ENCODE data around the gene CLN6. TPM values are rescaled to one million over a fixed set of nuclear protein-coding genes. Genes with fewer than 3 reads are reported as not detected.
"Not testable (repeated sequence)": the region's sequence is repeated elsewhere in the genome, so short reads cannot be mapped to it uniquely, and the experiment has no call there.

Gene CLN6
- total and polyA plus RNA-seq, 10 donors, result 9.8 to 38.6 (median 27.1) TPM

DNA sequence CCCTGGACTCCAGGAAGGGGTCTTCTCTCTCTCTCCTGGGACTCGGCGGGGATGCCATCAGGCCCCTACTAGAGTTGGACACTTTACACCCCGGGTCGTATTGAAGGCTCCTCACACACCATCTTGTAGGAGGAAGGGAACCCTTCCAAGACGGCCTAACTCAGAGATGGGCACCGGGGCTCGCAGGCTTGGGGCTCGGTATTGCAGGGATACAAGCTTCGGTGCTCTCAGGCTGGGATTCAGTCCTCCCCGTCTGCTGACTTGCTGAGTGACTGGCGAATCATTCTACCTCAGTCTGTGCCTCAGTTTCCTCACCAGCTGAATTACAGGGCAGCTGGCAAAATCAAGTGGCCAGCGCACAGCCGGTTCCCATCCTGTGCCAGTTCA lies 24.0 kb downstream of the CLN6 start:
- WGBS, 5 donors, result 64 to 72% (median 65%) methylated on average over 9 to 13 of the region's 13 CpGs
- peak overlapping the region in 6 of 8 donors; percentile 4 to 56 (median 15) for H3K4me3 ChIP-seq
- TF ChIP-seq POLR2AphosphoS5 (IDR thresholded peaks at IDR 0.05), result no peak
- peak overlapping the region in 6 of 8 donors; percentile 0 to 84 (median 76) for H3K27ac ChIP-seq
- no peak for DNase-seq
- H3K9me3 ChIP-seq, result no peaks in the 10 kb centered on the region
- peaks cover 0 to 83% (median 53%) of the 10 kb centered on the region in 6 donors for H3K4me1 ChIP-seq
- intact Hi-C loops (cut with DNase I; ENCODE audit: low total_unique reads), result no loop called here
- H3K27me3 ChIP-seq (replicated peaks in 1 of 7), result no peaks in the 10 kb centered on the region
- H3K36me3 ChIP-seq, result peaks cover 0 to 8% (median 0%) of the 10 kb centered on the region in 6 donors

DNA sequence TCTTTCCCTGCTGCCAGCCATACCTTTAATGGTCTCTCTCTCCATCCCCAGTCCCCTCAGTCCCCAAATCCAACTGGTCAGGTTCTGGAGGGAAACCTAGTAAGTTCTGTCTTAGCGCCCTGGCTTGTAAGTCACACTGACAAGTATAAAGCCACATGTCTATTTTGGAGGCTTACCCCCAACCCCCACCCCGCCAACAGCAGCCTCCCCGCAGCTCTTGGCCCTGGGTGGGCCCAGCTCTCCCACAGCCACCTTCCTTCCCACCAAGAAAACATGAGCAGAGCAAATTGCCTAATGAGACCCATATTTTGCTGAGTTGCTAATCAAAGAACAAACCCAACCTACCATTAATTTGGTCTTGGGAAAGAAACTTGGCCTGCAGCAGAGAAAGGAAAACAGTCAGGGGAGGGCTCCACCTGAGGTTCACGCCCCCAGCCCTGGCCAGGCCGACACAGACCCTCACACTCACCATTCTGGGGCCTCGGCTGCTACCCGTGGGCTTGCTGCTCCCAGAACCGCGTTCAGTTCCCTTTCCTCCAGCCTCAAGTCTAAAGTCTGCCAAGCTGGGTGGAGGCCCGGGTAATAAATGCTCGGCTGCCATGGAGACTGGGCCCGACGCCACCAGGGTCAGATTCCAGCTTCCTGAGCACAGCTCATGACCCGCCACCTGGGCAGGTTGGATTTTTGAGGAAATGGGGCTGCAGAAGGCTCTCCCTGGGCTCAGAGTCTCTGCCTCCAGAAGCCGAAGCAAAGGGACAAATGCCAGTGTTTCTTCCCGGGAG lies 24.6 kb downstream of the CLN6 start, which contains the start of gene CALML4:
CALML4 (minus strand) TSS at position 557 of the 782 bp plus-strand sequence; CDS start at position 472, 85 bp downstream.
- Histone ChIP-seq H3K27me3 (replicated peaks in 1 of 7) (no peaks in the 10 kb centered on the region), H3K27ac (peak within 1 kb of the TSS in 6 of 8 donors; percentile 0 to 84 (median 76)), H3K9me3 (no peaks in the 10 kb centered on the region), H3K4me1 (peaks cover 0 to 77% (median 47%) of the 10 kb centered on the region in 6 donors), H3K4me3 (peak within 1 kb of the TSS in 6 of 8 donors; percentile 4 to 56 (median 15)), H3K36me3 (peaks cover 0 to 8% (median 0%) of the 10 kb centered on the region in 6 donors)
- WGBS, 5 donors, result 32 to 46% (median 42%) methylated on average over 12 to 16 of the region's 16 CpGs
- intact Hi-C loops (cut with DNase I; ENCODE audit: low total_unique reads), result no loop called here
- no peak for DNase-seq
- TF ChIP-seq POLR2AphosphoS5 (IDR thresholded peaks at IDR 0.05) (peak in 1 of 3 donors; percentile 51), POLR2A (IDR thresholded peaks at IDR 0.05) (no peak)

DNA sequence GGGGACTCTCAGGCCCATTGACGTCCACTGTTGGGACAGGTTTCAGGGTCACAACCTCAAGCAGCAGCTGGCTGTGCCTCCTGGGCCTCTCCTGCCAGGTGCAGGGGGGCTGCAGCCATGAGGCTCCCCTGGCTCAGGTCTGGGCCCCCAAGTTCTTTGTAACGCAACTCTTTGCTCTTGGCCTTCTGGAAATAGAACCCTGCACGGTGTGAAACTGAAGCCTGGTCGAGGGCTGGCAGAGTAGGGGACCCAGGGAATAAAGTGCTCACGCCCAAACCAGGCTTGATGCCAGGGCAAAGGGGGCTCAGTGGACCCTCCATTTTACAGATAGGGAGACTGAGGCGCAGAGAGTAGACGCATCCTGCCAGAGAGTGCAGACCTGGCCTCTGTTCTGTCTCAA lies 25.2 kb downstream of the CLN6 start:
- no peaks in the 10 kb centered on the region for H3K27me3 ChIP-seq (replicated peaks in 1 of 7)
- H3K9me3 ChIP-seq, result no peaks in the 10 kb centered on the region
- peaks cover 0 to 5% (median 0%) of the 10 kb centered on the region in 6 donors for H3K36me3 ChIP-seq
- intact Hi-C loops (cut with DNase I; ENCODE audit: low total_unique reads), result no loop called here
- H3K4me1 ChIP-seq, result peaks cover 0 to 74% (median 41%) of the 10 kb centered on the region in 6 donors
- 89 to 95% (median 93%) methylated on average over 7 of the region's 7 CpGs for WGBS, 5 donors
- H3K4me3 ChIP-seq, result peak overlapping the region in 3 of 8 donors; percentile 17 to 56 (median 25)
- peak overlapping the region in 1 of 8 donors; percentile 84 for H3K27ac ChIP-seq
- TF ChIP-seq, protein P1, sequence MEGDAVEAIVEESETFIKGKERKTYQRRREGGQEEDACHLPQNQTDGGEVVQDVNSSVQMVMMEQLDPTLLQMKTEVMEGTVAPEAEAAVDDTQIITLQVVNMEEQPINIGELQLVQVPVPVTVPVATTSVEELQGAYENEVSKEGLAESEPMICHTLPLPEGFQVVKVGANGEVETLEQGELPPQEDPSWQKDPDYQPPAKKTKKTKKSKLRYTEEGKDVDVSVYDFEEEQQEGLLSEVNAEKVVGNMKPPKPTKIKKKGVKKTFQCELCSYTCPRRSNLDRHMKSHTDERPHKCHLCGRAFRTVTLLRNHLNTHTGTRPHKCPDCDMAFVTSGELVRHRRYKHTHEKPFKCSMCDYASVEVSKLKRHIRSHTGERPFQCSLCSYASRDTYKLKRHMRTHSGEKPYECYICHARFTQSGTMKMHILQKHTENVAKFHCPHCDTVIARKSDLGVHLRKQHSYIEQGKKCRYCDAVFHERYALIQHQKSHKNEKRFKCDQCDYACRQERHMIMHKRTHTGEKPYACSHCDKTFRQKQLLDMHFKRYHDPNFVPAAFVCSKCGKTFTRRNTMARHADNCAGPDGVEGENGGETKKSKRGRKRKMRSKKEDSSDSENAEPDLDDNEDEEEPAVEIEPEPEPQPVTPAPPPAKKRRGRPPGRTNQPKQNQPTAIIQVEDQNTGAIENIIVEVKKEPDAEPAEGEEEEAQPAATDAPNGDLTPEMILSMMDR (IDR thresholded peaks at IDR 0.05 in 8 of 11, conservative IDR thresholded peaks at IDR 0.05 in 3 of 11), result no peak
- no peak for TF ChIP-seq POLR2AphosphoS5 (IDR thresholded peaks at IDR 0.05)
- TF ChIP-seq POLR2A (IDR thresholded peaks at IDR 0.05), result no peak
- no peak for DNase-seq

DNA sequence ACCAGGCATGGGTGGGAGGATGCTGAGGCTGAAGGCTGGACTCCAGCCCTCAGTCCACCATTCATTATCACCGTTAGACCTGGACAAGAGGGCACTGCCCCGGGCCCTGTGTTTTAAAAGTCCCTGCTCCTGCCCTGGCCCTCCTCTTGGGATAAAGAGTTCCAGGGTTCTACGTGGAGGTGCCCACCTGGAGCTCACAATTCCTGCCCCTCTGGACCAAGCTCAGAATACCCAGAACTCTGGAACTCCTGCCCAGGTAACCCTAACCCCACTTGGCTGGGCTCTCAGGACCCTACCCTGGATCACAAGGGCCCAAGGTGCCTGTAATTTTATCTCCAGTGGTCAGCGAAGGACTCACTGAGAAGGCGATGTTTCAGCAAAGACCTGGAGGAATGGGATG lies 25.6 kb downstream of the CLN6 start:
- WGBS, 5 donors, result 92 to 100% (median 97%) methylated on average over 3 to 5 of the region's 5 CpGs
- Histone ChIP-seq H3K27me3 (replicated peaks in 1 of 7) (no peaks in the 10 kb centered on the region), H3K36me3 (peaks cover 0 to 1% (median 0%) of the 10 kb centered on the region in 6 donors), H3K4me1 (peaks cover 0 to 74% (median 38%) of the 10 kb centered on the region in 6 donors), H3K27ac (peak overlapping the region in 1 of 8 donors; percentile 84), H3K4me3 (peak overlapping the region in 1 of 8 donors; percentile 56), H3K9me3 (no peaks in the 10 kb centered on the region)
- intact Hi-C loops (cut with DNase I; ENCODE audit: low total_unique reads), result no loop called here
- no peak for DNase-seq
- TF ChIP-seq POLR2A (IDR thresholded peaks at IDR 0.05) (no peak), POLR2AphosphoS5 (IDR thresholded peaks at IDR 0.05) (no peak)
- TF ChIP-seq, protein P1 (IDR thresholded peaks at IDR 0.05 in 8 of 11, conservative IDR thresholded peaks at IDR 0.05 in 3 of 11), result no peak

DNA sequence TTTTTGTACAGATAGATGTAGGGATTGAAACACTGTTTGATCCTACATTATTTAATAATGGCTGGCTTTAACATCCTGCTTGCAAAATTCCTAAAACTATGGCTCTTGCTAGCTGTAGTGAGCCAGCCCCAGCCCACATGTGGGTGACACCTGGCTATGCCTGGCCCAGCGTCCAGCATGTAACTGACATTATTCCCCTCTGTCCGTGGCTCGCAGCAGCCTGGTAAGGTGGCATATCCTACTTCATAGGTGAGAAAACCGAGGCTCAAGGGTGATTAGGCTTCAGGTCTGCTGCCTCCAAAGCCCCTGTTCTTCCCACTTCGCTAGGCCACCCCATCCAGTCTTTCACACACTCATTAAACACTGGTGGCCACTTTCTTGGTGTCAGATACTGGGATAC lies 26.0 kb downstream of the CLN6 start:
- H3K27me3 ChIP-seq (replicated peaks in 1 of 7), result no peaks in the 10 kb centered on the region
- intact Hi-C loops (cut with DNase I; ENCODE audit: low total_unique reads), result no loop called here
- DNase-seq, result no peak

DNA sequence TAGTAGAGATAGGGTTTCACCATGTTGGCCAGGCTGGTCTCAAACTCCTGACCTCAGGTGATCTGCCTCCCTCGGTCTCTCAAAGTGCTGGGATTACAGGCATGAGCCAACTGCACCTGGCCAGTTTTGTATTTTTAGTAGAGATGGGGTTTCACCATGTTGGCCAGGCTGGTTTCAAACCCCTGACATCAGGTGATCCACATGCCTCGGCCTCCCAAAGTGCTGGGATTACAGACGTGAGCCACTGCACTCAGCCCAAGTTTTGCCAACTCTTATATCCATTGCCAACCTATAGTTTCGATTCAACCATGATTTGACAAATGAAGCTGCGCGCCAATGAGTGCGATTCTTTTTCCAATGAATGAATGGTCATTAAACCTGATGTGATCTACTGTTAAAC lies 26.5 kb downstream of the CLN6 start:
- DNase-seq; H3K27me3 ChIP-seq (replicated peaks in 1 of 7); intact Hi-C loops (cut with DNase I; ENCODE audit: low total_unique reads); H3K4me3 ChIP-seq; H3K9me3 ChIP-seq; H3K36me3 ChIP-seq; H3K27ac ChIP-seq: not testable (repeated sequence)
- peaks cover 0 to 72% (median 35%) of the 10 kb centered on the region in 6 donors for H3K4me1 ChIP-seq
- 92 to 98% (median 97%) methylated on average over 7 of the region's 7 CpGs for WGBS, 5 donors

More for the DNA sequence above, 26.0 kb downstream of the CLN6 start:
- Histone ChIP-seq H3K4me3 (no peak overlapping the region), H3K27ac (no peak overlapping the region), H3K36me3 (no peaks in the 10 kb centered on the region), H3K9me3 (no peaks in the 10 kb centered on the region), H3K4me1 (peaks cover 0 to 72% (median 34%) of the 10 kb centered on the region in 6 donors)
- TF ChIP-seq, protein P1 (IDR thresholded peaks at IDR 0.05 in 8 of 11, conservative IDR thresholded peaks at IDR 0.05 in 3 of 11), result no peak
- TF ChIP-seq POLR2AphosphoS5 (IDR thresholded peaks at IDR 0.05), result no peak
- 94 to 99% (median 95%) methylated on average over 5 of the region's 5 CpGs for WGBS, 5 donors

Data from spleen (tissue), 11 donors.